ENCODE results near the gene IMPACT. TPM values are rescaled to one million over a fixed set of nuclear protein-coding genes. Genes with fewer than 3 reads are reported as not detected.

Gene IMPACT
- total RNA-seq, 1 experiment from 2014 or later: 25.8 TPM

DNA sequence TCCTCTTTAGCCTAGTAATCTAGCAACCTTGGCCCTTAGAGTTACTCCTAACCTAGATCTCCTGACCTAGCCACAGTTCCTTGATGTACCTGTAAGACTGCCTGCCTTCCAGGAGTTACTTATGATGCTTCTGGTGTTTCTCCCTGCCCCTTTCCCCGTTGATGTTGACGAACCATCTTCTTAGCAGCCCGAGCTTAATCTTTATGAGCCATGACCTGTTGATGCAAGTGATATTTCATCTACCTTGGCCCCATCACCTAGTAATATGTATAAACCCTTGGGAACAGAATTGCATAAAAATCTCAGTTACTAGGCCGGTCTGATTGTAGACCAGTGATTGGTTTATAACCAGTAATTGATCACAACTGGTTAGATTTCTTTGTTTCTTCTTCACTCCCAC, 2.7 kb downstream of the IMPACT start:
- no peaks in the 10 kb centered on the region for H3K9me3 Mint-ChIP-seq (ENCODE audit: low read depth, unreplicated experiment)
- H3K27ac Mint-ChIP-seq (ENCODE audit: unreplicated experiment): no peak overlapping the region
- peaks cover 4% of the 10 kb centered on the region for H3K27me3 Mint-ChIP-seq (ENCODE audit: unreplicated experiment)
- intact Hi-C loops (cut with micrococcal nuclease; ENCODE audit: unreplicated experiment): no loop called here
- TF ChIP-seq, protein P1, sequence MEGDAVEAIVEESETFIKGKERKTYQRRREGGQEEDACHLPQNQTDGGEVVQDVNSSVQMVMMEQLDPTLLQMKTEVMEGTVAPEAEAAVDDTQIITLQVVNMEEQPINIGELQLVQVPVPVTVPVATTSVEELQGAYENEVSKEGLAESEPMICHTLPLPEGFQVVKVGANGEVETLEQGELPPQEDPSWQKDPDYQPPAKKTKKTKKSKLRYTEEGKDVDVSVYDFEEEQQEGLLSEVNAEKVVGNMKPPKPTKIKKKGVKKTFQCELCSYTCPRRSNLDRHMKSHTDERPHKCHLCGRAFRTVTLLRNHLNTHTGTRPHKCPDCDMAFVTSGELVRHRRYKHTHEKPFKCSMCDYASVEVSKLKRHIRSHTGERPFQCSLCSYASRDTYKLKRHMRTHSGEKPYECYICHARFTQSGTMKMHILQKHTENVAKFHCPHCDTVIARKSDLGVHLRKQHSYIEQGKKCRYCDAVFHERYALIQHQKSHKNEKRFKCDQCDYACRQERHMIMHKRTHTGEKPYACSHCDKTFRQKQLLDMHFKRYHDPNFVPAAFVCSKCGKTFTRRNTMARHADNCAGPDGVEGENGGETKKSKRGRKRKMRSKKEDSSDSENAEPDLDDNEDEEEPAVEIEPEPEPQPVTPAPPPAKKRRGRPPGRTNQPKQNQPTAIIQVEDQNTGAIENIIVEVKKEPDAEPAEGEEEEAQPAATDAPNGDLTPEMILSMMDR (IDR thresholded peaks at IDR 0.05; ENCODE audit: unreplicated experiment): no peak
- CTCF ChIA-PET: interaction anchor here (1.1 kb wide), 1 partner anchor 69 kb away, joined by 5 read pairs; no protein-coding TSS in a partner anchor
- no TSS peak for BruUV-seq (replicated peaks)
- H3K4me1 Mint-ChIP-seq (ENCODE audit: low read depth, unreplicated experiment): no peaks in the 10 kb centered on the region
- no peak overlapping the region for H3K4me3 Mint-ChIP-seq (ENCODE audit: low read depth, unreplicated experiment)
- no peak for DNase-seq
- H3K36me3 Mint-ChIP-seq (ENCODE audit: insufficient read depth, unreplicated experiment): peaks cover 35% of the 10 kb centered on the region

DNA sequence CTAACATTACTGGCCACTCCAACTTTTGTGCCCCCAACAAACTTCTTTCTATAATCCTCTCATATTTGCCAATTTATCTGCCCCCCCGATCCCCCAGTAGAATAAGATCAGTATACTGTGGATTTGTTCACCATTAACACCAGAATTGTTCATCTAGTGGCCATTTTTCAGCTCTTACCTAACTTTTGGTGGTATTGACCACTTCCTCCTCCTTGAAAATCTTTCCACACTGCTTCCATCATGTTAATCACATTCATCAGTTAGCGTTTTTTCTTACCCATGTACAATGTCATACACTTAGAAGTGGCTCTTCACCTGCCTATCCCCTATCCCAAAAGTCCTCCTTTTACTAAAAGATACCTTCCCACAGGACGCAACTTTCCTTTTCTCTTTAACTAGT, 6.1 kb downstream of the IMPACT start:
- no peak overlapping the region for H3K4me3 Mint-ChIP-seq (ENCODE audit: low read depth, unreplicated experiment)
- no peaks in the 10 kb centered on the region for H3K27me3 Mint-ChIP-seq (ENCODE audit: unreplicated experiment)
- no peaks in the 10 kb centered on the region for H3K4me1 Mint-ChIP-seq (ENCODE audit: low read depth, unreplicated experiment)
- no peaks in the 10 kb centered on the region for H3K9me3 Mint-ChIP-seq (ENCODE audit: low read depth, unreplicated experiment)
- BruUV-seq (replicated peaks): no TSS peak
- TF ChIP-seq, protein P1 (IDR thresholded peaks at IDR 0.05; ENCODE audit: unreplicated experiment): no peak
- intact Hi-C loops (cut with micrococcal nuclease; ENCODE audit: unreplicated experiment): loop anchor here (5.0 kb wide), 1 partner anchor 70 kb away; no protein-coding TSS in a partner anchor
- CTCF ChIA-PET: no interaction called here
- DNase-seq: no peak
- no peak overlapping the region for H3K27ac Mint-ChIP-seq (ENCODE audit: unreplicated experiment)
- H3K36me3 Mint-ChIP-seq (ENCODE audit: insufficient read depth, unreplicated experiment): peaks cover 16% of the 10 kb centered on the region

DNA sequence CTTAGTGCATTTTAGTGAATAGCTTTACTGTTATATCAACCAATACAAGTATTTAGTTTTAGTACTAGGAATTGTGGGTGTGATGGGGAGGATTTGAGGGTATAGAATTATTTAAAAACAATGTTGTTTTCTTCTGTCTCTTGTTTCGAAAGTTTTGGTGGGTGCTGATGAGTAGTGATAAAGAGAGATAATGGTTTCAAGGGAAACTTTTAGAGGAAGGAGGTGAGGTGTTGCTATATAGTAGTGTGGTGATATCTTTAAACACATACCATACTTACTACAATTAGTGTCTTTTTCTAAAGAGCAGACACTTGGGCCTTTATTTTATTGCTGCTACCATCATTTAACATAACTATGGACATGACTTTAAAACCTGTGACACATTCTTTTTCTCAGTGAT, 10.5 kb downstream of the IMPACT start:
- H3K36me3 Mint-ChIP-seq (ENCODE audit: insufficient read depth, unreplicated experiment): peaks cover 24% of the 10 kb centered on the region
- TF ChIP-seq, protein P1 (IDR thresholded peaks at IDR 0.05; ENCODE audit: unreplicated experiment): no peak
- no peak for DNase-seq
- intact Hi-C loops (cut with micrococcal nuclease; ENCODE audit: unreplicated experiment): no loop called here
- H3K4me1 Mint-ChIP-seq (ENCODE audit: low read depth, unreplicated experiment): no peaks in the 10 kb centered on the region
- no TSS peak for BruUV-seq (replicated peaks)
- CTCF ChIA-PET: interaction anchor here (0.7 kb wide), 1 partner anchor 514 kb away, joined by 3 read pairs; no protein-coding TSS in a partner anchor
- H3K27me3 Mint-ChIP-seq (ENCODE audit: unreplicated experiment): no peaks in the 10 kb centered on the region
- no peaks in the 10 kb centered on the region for H3K9me3 Mint-ChIP-seq (ENCODE audit: low read depth, unreplicated experiment)
- H3K4me3 Mint-ChIP-seq (ENCODE audit: low read depth, unreplicated experiment): no peak overlapping the region
- H3K27ac Mint-ChIP-seq (ENCODE audit: unreplicated experiment): no peak overlapping the region

DNA sequence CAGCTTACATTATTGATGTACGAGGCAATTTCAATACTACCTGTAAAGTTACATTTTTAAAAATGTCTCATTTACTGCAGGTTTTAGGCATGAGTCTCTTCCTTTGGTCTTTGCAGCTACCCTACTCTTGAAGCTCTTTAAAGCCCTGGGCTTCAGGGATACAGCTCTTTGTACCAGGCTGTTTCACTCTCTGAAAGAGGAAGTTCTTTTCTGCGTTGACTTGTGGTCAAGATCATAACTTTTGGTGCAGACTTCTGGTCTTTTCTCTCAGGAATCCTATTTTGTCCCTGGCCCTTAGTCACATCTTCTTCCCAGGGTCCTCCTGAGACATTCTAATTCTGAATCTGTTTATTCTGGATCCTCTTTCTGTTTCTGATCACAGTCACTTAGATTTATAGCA, 17.4 kb downstream of the IMPACT start:
- intact Hi-C loops (cut with micrococcal nuclease; ENCODE audit: unreplicated experiment): no loop called here
- no TSS peak for BruUV-seq (replicated peaks)

More for the DNA sequence above, 17.4 kb downstream of the IMPACT start:
- no peak for DNase-seq
- Mint-ChIP-seq H3K27ac (ENCODE audit: unreplicated experiment) (no peak overlapping the region), H3K4me3 (ENCODE audit: low read depth, unreplicated experiment) (no peak overlapping the region), H3K27me3 (ENCODE audit: unreplicated experiment) (no peaks in the 10 kb centered on the region), H3K9me3 (ENCODE audit: low read depth, unreplicated experiment) (no peaks in the 10 kb centered on the region), H3K4me1 (ENCODE audit: low read depth, unreplicated experiment) (no peaks in the 10 kb centered on the region), H3K36me3 (ENCODE audit: insufficient read depth, unreplicated experiment) (peaks cover 9% of the 10 kb centered on the region)
- CTCF ChIA-PET: interaction anchor here (0.6 kb wide), 1 partner anchor 111 kb away, joined by 4 read pairs; no protein-coding TSS in a partner anchor
- TF ChIP-seq, protein P1 (IDR thresholded peaks at IDR 0.05; ENCODE audit: unreplicated experiment): no peak
